Panc1 (cell line): ENCODE results near the gene USP15. TPM values are rescaled to one million over a fixed set of nuclear protein-coding genes. Genes with fewer than 3 reads are reported as not detected.

Experiments used
- ATAC-seq: fragments of 200-7000 bp; cut with Tn5 transposase; 2 replicates; pipeline ENCODE4 v1.9.1; 2020; ENCODE audit warnings: mild to moderate bottlenecking, moderate library complexity
- BruUV-seq: library from RNA; stranded (reverse); fragments of 400-500 nt; replicated peaks from 2 replicates; lab custom pipeline; 2021; lab: Mats Ljungman, UMichigan
- CTCF ChIA-PET: fragments of 300-600 bp; sonication (Branson Sonifier 250); formaldehyde crosslinking; loops from one replicate; lab custom pipeline; 2022; ENCODE audit warnings: antibody characterized with exemption; lab: Charles Lee
- POLR2A ChIA-PET: fragments of 300-600 bp; sonication (Branson Sonifier 250); formaldehyde crosslinking; loops from one replicate; lab custom pipeline; 2022; ENCODE audit warnings: antibody characterized with exemption; lab: Charles Lee
- DNase-seq: peaks from one replicate; pipeline ENCODE4 v3.0.0-alpha.2; 2010; ENCODE audit warnings: low read depth, low spot score
- H3K27ac ChIP-seq: 2 replicates; pipeline ENCODE4 v1.5.1; 2011; ENCODE audit warnings: mild to moderate bottlenecking, low read length, inconsistent platforms
- H3K27me3 ChIP-seq: fragments of 200-500 bp; sonication (Bioruptor generic); 2 replicates; pipeline ENCODE4 v1.6.0; 2014; ENCODE audit warnings: low read length, inconsistent platforms; ENCODE audit not compliant: control insufficient read depth, insufficient read depth
- H3K36me3 ChIP-seq: fragments of 200-500 bp; sonication (Bioruptor generic); 2 replicates; pipeline ENCODE4 v1.5.1; 2014; ENCODE audit warnings: inconsistent platforms, mild to moderate bottlenecking, low read length, moderate library complexity; ENCODE audit not compliant: control insufficient read depth, insufficient read depth
- H3K4me1 ChIP-seq: 2 replicates; pipeline ENCODE4 v1.5.1; 2011; ENCODE audit warnings: inconsistent platforms, mild to moderate bottlenecking, low read length, moderate library complexity; ENCODE audit not compliant: control insufficient read depth, insufficient read depth
- H3K4me3 ChIP-seq, 2 experiments: 2 replicates each; pipeline ENCODE4 v1.5.1; 2011 to 2012; ENCODE audit warnings: low read depth in 2 of 2, low read length in 2 of 2, mild to moderate bottlenecking in 2 of 2, inconsistent platforms in 1 of 2, moderate library complexity in 1 of 2
- H3K9me3 ChIP-seq: fragments of 200-500 bp; sonication (Bioruptor generic); 2 replicates; pipeline ENCODE4 v1.5.1; 2014; ENCODE audit warnings: low read depth, mild to moderate bottlenecking, inconsistent platforms, low read length, moderate library complexity; ENCODE audit not compliant: control insufficient read depth, insufficient read depth
- POLR2AphosphoS5 ChIP-seq: IDR thresholded peaks from 2 replicates; pipeline ENCODE4 v1.6.1; 2012; ENCODE audit warnings: mild to moderate bottlenecking, low read depth, low read length, moderate library complexity
- REST ChIP-seq, 2 experiments: IDR thresholded peaks; 2 replicates each; pipeline ENCODE4 v1.6.1; 2011 to 2012; ENCODE audit warnings: low read depth in 2 of 2, control low read depth in 1 of 2, low read length in 1 of 2, mild to moderate bottlenecking in 1 of 2, moderate library complexity in 1 of 2; ENCODE audit not compliant: insufficient read depth in 1 of 2
- SIN3A ChIP-seq: IDR thresholded peaks from 2 replicates; pipeline ENCODE4 v1.6.1; 2012; ENCODE audit warnings: low read depth, mild to moderate bottlenecking, low read length, moderate library complexity, borderline replicate concordance; ENCODE audit not compliant: insufficient read depth
- TCF7L2 ChIP-seq: IDR thresholded peaks from 2 replicates; pipeline ENCODE4 v1.6.1; 2011; ENCODE audit warnings: mild to moderate bottlenecking, low read depth, low read length, inconsistent platforms
- in situ Hi-C: cut with HindIII; loops from 2 replicates; pipeline ENCODE4 v1.10.0; 2016; ENCODE audit warnings: low sequenced_read_pairs, low pct_unique_long_range_greater_than_20kb
- intact Hi-C: fragments of 100-400 bp; cut with micrococcal nuclease; formaldehyde crosslinking; loops from one replicate; pipeline ENCODE4 v1.10.0; 2022; ENCODE audit not compliant: unreplicated experiment
- total RNA-seq: library from RNA; stranded (reverse); gene quantifications from one replicate; pipeline ENCODE4 v1.2.1, GENCODE V29; 2021; ENCODE audit not compliant: unreplicated experiment
- TF ChIP-seq, protein P1 (sequence below): fragments of 450-650 bp; IDR thresholded peaks from 2 replicates; pipeline ENCODE4 v1.5.1; 2017; ENCODE audit warnings: mild to moderate bottlenecking

The USP15 gene
- total RNA-seq, 1 experiment from 2014 or later = 35.4 TPM

- in situ Hi-C loops (no loop called here), intact Hi-C loops (no loop called here)
- no peaks in the 10 kb centered on the region for H3K27me3 ChIP-seq
- no TSS peak for BruUV-seq
- ChIA-PET POLR2A (no interaction called here), CTCF (no interaction called here)
- H3K36me3 ChIP-seq = peaks cover 12% of the 10 kb centered on the region
- no peaks in the 10 kb centered on the region for H3K9me3 ChIP-seq
- no peaks in the 10 kb centered on the region for H3K4me1 ChIP-seq
- ATAC-seq (no peak), DNase-seq (no peak)
- no peak for TF ChIP-seq SIN3A
- TF ChIP-seq, protein P1, sequence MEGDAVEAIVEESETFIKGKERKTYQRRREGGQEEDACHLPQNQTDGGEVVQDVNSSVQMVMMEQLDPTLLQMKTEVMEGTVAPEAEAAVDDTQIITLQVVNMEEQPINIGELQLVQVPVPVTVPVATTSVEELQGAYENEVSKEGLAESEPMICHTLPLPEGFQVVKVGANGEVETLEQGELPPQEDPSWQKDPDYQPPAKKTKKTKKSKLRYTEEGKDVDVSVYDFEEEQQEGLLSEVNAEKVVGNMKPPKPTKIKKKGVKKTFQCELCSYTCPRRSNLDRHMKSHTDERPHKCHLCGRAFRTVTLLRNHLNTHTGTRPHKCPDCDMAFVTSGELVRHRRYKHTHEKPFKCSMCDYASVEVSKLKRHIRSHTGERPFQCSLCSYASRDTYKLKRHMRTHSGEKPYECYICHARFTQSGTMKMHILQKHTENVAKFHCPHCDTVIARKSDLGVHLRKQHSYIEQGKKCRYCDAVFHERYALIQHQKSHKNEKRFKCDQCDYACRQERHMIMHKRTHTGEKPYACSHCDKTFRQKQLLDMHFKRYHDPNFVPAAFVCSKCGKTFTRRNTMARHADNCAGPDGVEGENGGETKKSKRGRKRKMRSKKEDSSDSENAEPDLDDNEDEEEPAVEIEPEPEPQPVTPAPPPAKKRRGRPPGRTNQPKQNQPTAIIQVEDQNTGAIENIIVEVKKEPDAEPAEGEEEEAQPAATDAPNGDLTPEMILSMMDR = no peak
- TF ChIP-seq REST (IDR thresholded peaks at IDR 0.05; ENCODE audit: insufficient read depth in 1 of 2, low read depth in 2 of 2, low read length in 1 of 2) = no peak
- TF ChIP-seq POLR2AphosphoS5 = no peak
- H3K27ac ChIP-seq = no peak overlapping the region
- H3K4me3 ChIP-seq = no peak overlapping the region
These were observed 63.2 kb downstream of the USP15 start for GRCh38 chr12:62323386-62323785.

DNA sequence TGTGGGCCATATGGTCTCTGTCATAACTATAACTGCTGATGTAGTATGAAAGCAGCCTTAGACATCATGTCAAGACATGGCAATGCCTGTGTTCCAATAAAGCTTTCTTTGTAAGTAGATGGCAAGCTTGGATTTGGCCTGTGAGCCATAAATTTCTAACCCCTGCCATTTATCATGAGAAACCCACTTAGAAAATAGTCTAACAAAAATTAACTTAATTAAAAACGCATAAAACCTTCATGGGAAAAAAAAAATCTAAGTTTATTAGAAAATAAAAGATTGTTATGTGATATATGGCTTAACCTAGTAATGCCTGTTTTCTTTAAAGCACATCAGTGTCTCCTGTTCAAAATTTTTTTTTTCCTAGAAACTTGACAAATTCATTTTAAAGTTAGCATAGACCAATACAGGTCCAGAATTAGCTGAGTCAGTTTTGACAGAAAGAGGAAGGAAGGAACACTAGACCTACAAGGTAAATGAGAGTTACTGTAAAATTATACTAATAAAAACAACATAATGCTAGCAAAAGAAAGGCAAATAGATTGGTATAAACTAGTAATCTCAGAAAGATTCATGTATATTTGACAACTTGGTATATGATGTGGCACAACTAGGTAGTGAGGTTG is 68.2 kb downstream of the USP15 start:
- H3K27ac ChIP-seq = no peak overlapping the region
- no peaks in the 10 kb centered on the region for H3K9me3 ChIP-seq
- intact Hi-C loops (no loop called here), in situ Hi-C loops (no loop called here)
- no peak for DNase-seq
- CTCF ChIA-PET = no interaction called here
- TF ChIP-seq SIN3A (no peak), POLR2AphosphoS5 (no peak), REST (IDR thresholded peaks at IDR 0.05; ENCODE audit: insufficient read depth in 1 of 2, low read depth in 2 of 2, low read length in 1 of 2) (no peak), TCF7L2 (no peak)
- TF ChIP-seq, protein P1 = no peak
- no peak overlapping the region for H3K4me3 ChIP-seq
- POLR2A ChIA-PET = no interaction called here
- no peaks in the 10 kb centered on the region for H3K4me1 ChIP-seq
- H3K27me3 ChIP-seq = no peaks in the 10 kb centered on the region
- ATAC-seq = no peak
- H3K36me3 ChIP-seq = peaks cover 8% of the 10 kb centered on the region; the same call in 1 of the 2 replicates
- no TSS peak for BruUV-seq
